Breast epithelium (tissue), 4 donors: ENCODE results near the gene ENTPD2. TPM values are rescaled to one million over a fixed set of nuclear protein-coding genes. Genes with fewer than 3 reads are reported as not detected.
A peak's percentile ranks its signal among the peaks of the same experiment; 100 is the strongest.

Experiments used
- DNase-seq, 2 donors: peaks; one replicate each; pipeline ENCODE4 v3.0.0-alpha.2; 2019; ENCODE audit warnings: low spot score in 2 of 2
- H3K27ac ChIP-seq, 2 donors: fragments of 200-600 bp; sonication (generic) in 1 of 2; one replicate each; pipeline ENCODE4 v1.5.1; 2016 to 2019; ENCODE audit warnings: mild to moderate bottlenecking in 1 of 2
- H3K27me3 ChIP-seq, 2 donors: fragments of 200-600 bp; sonication (generic) in 1 of 2; one replicate each; pipeline versions ENCODE4 v1.5.1 to v1.6.0; 2017 to 2019; ENCODE audit warnings: control low read depth in 1 of 2, mild to moderate bottlenecking in 1 of 2
- H3K36me3 ChIP-seq: fragments of 200-600 bp; one replicate; pipeline ENCODE4 v1.5.1; 2019
- H3K4me1 ChIP-seq, 2 donors: fragments of 200-600 bp; sonication (generic); one replicate each; pipeline ENCODE4 v1.5.1; 2016 to 2019; ENCODE audit warnings: control low read depth in 1 of 2
- H3K4me3 ChIP-seq, 3 donors: fragments of 200-600 bp; sonication (generic); 1 replicate in 2 of 3; 2 replicates in 1 of 3; pipeline ENCODE4 v1.5.1; 2016 to 2019; ENCODE audit warnings: mild to moderate bottlenecking in 3 of 3, moderate library complexity in 2 of 3
- H3K9me3 ChIP-seq, 2 donors: fragments of 200-600 bp; sonication (generic) in 1 of 2; one replicate each; pipeline ENCODE4 v1.5.1; 2016 to 2019; ENCODE audit warnings: control low read depth in 1 of 2
- CTCF ChIP-seq, 3 donors: fragments of 450-650 bp; IDR thresholded peaks; one replicate each; pipeline ENCODE4 v1.5.1; 2016 to 2017; ENCODE audit warnings: antibody characterized with exemption in 3 of 3, mild to moderate bottlenecking in 3 of 3, moderate library complexity in 3 of 3
- POLR2A ChIP-seq: fragments of 450-650 bp; IDR thresholded peaks from one replicate; pipeline ENCODE4 v1.6.1; 2016; ENCODE audit warnings: antibody characterized with exemption, mild to moderate bottlenecking, moderate library complexity
- POLR2AphosphoS5 ChIP-seq, 3 donors: sonication (generic); formaldehyde crosslinking; IDR thresholded peaks; one replicate each; pipeline ENCODE4 v1.6.1; 2017; ENCODE audit warnings: antibody characterized with exemption in 3 of 3
- intact Hi-C: fragments of 100-400 bp; cut with DNase I; formaldehyde crosslinking; loops from one replicate; pipeline ENCODE4 v1.15.1; 2023; ENCODE audit warnings: low total_unique reads
- total RNA-seq, 3 donors: library from RNA; depleted of rRNA; stranded (reverse); fragments of >200 nt; gene quantifications; one replicate each; pipeline ENCODE4 v1.1.0, GENCODE V29; 2016

The ENTPD2 gene
- total RNA-seq, 3 donors from 2014 or later, result 0.16 to 6.7 (median 3.6) TPM

- H3K36me3 ChIP-seq, result peaks cover 8% of the 10 kb centered on the region
- H3K27ac ChIP-seq, result no peak overlapping the region
- TF ChIP-seq CTCF (IDR thresholded peaks at IDR 0.05) (no peak), POLR2A (no peak), POLR2AphosphoS5 (IDR thresholded peaks at IDR 0.05) (no peak)
- H3K4me3 ChIP-seq, result no peak overlapping the region
- no peaks in the 10 kb centered on the region for H3K9me3 ChIP-seq
- no peaks in the 10 kb centered on the region for H3K27me3 ChIP-seq
- intact Hi-C loops, result no loop called here
- H3K4me1 ChIP-seq, result peaks cover 5 to 8% of the 10 kb centered on the region in 2 donors
- no peak for DNase-seq
These were observed 25.5 kb upstream of the ENTPD2 start for GRCh38 chr9:137079401-137079787.

- peak overlapping the region; percentile 72 to 88 (median 82) for H3K4me3 ChIP-seq
- no peak for DNase-seq
- no peaks in the 10 kb centered on the region for H3K27me3 ChIP-seq
- TF ChIP-seq POLR2AphosphoS5 (IDR thresholded peaks at IDR 0.05), result no peak
- intact Hi-C loops, result no loop called here
- no peaks in the 10 kb centered on the region for H3K9me3 ChIP-seq
- H3K27ac ChIP-seq, result no peak overlapping the region
- H3K4me1 ChIP-seq, result peaks cover 5 to 8% of the 10 kb centered on the region in 2 donors
- peaks cover 8% of the 10 kb centered on the region for H3K36me3 ChIP-seq
These were observed 25.0 kb upstream of the ENTPD2 start for GRCh38 chr9:137078701-137079400.

GRCh38 chr9:137077758-137078693 is 24.2 kb upstream of the ENTPD2 start:
- Histone ChIP-seq H3K9me3 (no peaks in the 10 kb centered on the region), H3K4me1 (peaks cover 5 to 8% of the 10 kb centered on the region in 2 donors), H3K36me3 (peaks cover 8% of the 10 kb centered on the region), H3K4me3 (peak overlapping the region; percentile 72 to 88 (median 82)), H3K27ac (peak overlapping the region in 1 of 2 donors; percentile 63), H3K27me3 (no peaks in the 10 kb centered on the region)
- DNase-seq, result no peak
- intact Hi-C loops, result no loop called here
- TF ChIP-seq POLR2A (no peak), POLR2AphosphoS5 (IDR thresholded peaks at IDR 0.05) (no peak), CTCF (IDR thresholded peaks at IDR 0.05) (no peak)

- TF ChIP-seq POLR2AphosphoS5 (IDR thresholded peaks at IDR 0.05), result peak in 1 of 3 donors; percentile 30
- TF ChIP-seq POLR2A, result no peak
- H3K36me3 ChIP-seq, result peaks cover 8% of the 10 kb centered on the region
- peaks cover 5 to 8% of the 10 kb centered on the region in 2 donors for H3K4me1 ChIP-seq
- H3K27me3 ChIP-seq, result no peaks in the 10 kb centered on the region
- intact Hi-C loops, result no loop called here
- H3K9me3 ChIP-seq, result no peaks in the 10 kb centered on the region
- no peak for DNase-seq
- H3K4me3 ChIP-seq, result peak within 1 kb of the TSS; percentile 72 to 88 (median 82)
- peak within 1 kb of the TSS; percentile 21 to 63 for H3K27ac ChIP-seq
These were observed 23.3 kb upstream of the ENTPD2 start, which contains the start of gene UAP1L1 for GRCh38 chr9:137077010-137077747. UAP1L1 (plus strand) TSS chr9:137077517; CDS start chr9:137077533, 16 bp downstream.

GRCh38 chr9:137076636-137077009 is 22.8 kb upstream of the ENTPD2 start:
- intact Hi-C loops, result no loop called here
- DNase-seq, result no peak
- peak overlapping the region; percentile 72 to 88 (median 82) for H3K4me3 ChIP-seq

More at GRCh38 chr9:137076636-137077009, 22.8 kb upstream of the ENTPD2 start:
- TF ChIP-seq CTCF (IDR thresholded peaks at IDR 0.05) (no peak), POLR2A (no peak), POLR2AphosphoS5 (IDR thresholded peaks at IDR 0.05) (no peak)
- Histone ChIP-seq H3K9me3 (no peaks in the 10 kb centered on the region), H3K27ac (peak overlapping the region; percentile 21 to 63), H3K27me3 (no peaks in the 10 kb centered on the region), H3K4me1 (peaks cover 5 to 8% of the 10 kb centered on the region in 2 donors), H3K36me3 (peaks cover 8% of the 10 kb centered on the region)
